GM12891 (cell line): ENCODE measurements around the gene PSMD9.

Source experiments
- POLR2A ChIP-seq: IDR thresholded peaks from 2 replicates; pipeline ENCODE4 v1.6.1; 2011; ENCODE audit warnings: low read depth, low read length, control low read depth
- POLR2AphosphoS5 ChIP-seq: IDR thresholded peaks from 2 replicates; pipeline ENCODE4 v1.6.1; 2011; ENCODE audit warnings: low read depth, low read length, control low read depth
- SPI1 ChIP-seq: IDR thresholded peaks from 2 replicates; pipeline ENCODE4 v1.6.1; 2011; ENCODE audit warnings: low read depth, low read length, control low read depth
- TAF1 ChIP-seq: IDR thresholded peaks from 2 replicates; pipeline ENCODE4 v1.6.1; 2011; ENCODE audit warnings: low read depth, low read length, control low read depth

GRCh38 chr12:121872546-121873215 lies 15.9 kb upstream of the PSMD9 start:
- TF ChIP-seq POLR2AphosphoS5 (no peak), SPI1 (no peak), TAF1 (no peak), POLR2A (no peak)
